C4-2B (cell line): Measurements from ENCODE around the gene ADCYAP1R1.

Source experiments
- H3K27ac ChIP-seq: fragments of 450-650 bp; 2 replicates; pipeline ENCODE4 v1.5.1; 2017
- ZFX ChIP-seq: fragments of 450-650 bp; IDR thresholded peaks from 2 replicates; pipeline ENCODE4 v1.6.1; 2017
- TF ChIP-seq, protein P1 (sequence below): fragments of 450-650 bp; conservative IDR thresholded peaks from 2 replicates; pipeline ENCODE4 v1.5.1; 2017; ENCODE audit warnings: mild to moderate bottlenecking

Gene ADCYAP1R1

DNA sequence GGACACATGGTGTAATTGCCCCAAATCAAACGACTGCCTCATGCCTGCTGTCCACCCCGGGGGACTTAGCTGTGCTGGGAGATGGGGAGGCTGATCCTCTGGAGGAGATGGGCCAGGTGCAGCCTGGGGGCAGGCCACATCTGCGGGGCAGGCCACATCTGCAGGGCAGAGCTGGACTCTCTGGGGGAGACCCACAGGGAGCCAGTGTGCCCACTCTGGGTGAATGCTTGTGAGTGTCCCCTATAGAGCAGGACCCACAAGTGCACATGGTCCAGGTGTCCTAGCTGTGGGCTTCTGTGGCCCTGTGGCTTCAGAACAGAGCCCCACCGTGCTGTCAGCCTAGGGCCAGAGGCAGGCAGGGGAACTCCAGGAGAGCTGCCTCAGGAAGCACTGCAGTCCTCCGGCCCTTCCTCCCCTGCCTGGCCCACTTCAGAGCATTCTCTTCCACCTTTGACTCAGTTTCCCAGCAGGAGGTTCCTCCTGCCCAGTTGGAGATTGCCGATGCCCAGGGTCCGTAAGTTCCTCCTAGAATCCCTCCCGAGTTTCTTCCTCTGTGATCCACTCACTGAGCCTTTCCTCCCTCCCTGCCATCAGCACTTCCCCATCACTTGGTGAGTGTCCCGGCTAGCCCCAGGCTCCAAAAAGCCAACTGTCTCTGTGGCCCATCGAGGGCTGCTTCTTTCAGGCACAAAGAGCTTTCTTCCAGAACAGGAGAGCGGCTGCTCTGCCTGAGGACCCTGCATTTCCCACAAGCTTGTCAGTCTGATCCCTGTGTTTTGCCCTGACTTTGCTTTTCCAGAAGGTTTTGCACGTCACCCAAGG is 50.3 kb downstream of the ADCYAP1R1 start:
- no peak for TF ChIP-seq ZFX
- TF ChIP-seq, protein P1, sequence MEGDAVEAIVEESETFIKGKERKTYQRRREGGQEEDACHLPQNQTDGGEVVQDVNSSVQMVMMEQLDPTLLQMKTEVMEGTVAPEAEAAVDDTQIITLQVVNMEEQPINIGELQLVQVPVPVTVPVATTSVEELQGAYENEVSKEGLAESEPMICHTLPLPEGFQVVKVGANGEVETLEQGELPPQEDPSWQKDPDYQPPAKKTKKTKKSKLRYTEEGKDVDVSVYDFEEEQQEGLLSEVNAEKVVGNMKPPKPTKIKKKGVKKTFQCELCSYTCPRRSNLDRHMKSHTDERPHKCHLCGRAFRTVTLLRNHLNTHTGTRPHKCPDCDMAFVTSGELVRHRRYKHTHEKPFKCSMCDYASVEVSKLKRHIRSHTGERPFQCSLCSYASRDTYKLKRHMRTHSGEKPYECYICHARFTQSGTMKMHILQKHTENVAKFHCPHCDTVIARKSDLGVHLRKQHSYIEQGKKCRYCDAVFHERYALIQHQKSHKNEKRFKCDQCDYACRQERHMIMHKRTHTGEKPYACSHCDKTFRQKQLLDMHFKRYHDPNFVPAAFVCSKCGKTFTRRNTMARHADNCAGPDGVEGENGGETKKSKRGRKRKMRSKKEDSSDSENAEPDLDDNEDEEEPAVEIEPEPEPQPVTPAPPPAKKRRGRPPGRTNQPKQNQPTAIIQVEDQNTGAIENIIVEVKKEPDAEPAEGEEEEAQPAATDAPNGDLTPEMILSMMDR = no peak
- no peak overlapping the region for H3K27ac ChIP-seq

DNA sequence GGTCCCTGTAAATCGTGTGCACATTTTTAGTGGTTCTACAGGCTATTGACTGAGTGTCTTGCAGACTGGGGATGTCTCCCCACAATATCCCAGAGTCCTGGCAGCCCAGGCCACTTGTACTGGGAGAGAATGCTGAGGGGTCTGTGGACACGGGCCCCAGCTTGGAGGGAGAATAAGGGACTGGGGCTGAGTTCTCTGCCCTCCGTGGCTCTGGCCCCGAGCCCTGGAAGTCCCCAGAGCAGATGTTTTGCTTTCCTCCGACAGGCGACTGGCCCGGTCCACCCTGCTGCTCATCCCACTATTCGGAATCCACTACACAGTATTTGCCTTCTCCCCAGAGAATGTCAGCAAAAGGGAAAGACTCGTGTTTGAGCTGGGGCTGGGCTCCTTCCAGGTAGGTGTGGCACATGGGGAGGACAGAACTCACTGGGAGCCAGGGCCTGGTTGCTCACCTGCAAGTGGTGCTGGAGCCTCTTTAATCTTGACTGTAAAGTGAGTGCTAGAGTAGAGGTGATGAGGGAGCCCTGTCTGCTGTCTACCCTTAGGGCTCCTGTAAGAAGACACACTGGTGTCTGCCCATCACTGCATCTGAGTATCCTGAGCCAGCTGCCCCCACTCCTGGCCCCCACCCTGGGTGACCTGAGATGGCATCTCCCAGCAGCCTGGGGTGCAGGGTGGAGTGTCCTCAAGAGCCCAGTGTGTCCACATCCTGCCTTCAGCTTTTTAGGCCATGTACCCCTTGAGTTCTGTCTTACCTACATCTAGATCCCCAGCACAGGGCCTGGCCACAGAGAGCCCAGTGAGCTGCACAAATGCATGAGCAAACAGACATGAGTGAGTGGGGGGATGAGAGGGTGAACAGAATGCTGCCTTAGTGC is 51.1 kb downstream of the ADCYAP1R1 start:
- TF ChIP-seq, protein P1 = no peak
- no peak for TF ChIP-seq ZFX
- no peak overlapping the region for H3K27ac ChIP-seq

DNA sequence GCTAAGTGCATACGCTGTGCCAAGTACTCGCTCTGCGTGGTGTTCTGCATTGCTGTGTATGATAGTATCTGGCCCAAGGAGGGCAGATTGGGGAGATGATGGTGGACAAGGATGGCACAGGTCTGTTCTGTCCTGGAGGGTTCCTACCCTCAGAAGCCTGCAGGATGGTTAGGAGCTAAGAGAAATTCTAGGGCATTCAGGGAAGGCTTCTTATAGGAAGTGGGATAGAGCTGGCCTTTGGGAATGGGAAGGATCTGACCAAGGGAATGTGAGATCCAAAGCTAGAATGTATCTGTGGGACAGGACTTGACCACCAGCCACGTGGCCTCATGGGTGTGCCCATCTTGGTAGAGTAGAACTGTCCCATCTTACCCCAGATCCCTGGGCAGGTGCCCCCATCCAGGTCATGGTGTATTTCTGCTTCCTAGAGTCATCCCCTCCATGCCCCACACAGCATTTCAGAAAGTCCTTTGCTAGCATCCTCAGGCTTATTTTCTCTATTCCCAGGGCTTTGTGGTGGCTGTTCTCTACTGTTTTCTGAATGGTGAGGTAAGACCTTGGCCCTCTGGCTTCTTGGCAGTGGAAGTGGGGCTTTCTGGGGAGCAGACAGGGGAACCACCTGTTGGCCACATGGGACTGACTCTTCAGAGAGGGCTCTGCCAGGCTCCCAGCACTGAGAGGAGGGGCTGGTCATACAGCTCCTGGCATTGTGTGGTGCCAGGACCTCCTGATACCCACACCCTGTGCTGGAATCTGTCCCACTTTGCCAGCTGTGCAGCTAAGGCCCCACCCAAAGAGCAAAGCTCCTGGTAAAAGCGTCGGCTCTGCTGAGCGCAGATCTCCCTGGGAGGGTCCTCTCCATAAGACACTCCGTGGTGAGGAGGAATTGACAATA is 52.5 kb downstream of the ADCYAP1R1 start:
- TF ChIP-seq, protein P1 = no peak
- TF ChIP-seq ZFX = no peak
- H3K27ac ChIP-seq = no peak overlapping the region

DNA sequence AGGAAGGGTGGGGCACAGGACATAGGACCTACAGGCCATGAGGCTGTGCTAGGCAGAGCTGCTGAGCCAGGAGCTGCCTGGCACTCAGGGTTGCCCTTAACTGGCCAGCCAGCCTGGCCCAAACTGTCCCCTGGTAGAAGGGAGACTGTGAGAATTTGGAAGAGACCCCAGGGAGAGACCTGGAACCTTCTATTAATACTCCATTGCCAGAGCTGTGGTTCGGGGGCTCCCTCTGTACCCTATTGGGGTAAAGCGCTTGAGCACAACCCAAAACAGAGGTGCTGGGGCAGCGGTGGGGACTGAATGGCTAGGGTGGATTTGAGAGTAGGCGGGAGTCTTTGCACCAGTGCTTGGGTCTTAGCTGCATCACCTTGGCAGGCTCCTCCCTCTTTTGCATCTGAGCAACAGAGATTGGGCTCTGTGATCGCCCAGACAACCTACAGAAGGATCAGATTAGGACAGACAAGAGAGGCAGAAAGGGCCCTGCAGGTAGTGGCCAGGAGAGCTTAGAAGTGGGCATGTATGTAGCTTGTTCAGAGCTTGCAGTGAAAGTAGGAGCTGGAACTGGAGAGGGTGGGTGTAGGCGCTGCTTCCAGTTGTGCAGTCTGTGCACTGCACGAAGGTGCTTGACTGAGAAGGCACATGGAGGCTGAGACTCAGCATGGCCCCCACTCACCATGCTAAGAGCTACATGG is 53.3 kb downstream of the ADCYAP1R1 start:
- no peak for TF ChIP-seq ZFX
- TF ChIP-seq, protein P1 = no peak

DNA sequence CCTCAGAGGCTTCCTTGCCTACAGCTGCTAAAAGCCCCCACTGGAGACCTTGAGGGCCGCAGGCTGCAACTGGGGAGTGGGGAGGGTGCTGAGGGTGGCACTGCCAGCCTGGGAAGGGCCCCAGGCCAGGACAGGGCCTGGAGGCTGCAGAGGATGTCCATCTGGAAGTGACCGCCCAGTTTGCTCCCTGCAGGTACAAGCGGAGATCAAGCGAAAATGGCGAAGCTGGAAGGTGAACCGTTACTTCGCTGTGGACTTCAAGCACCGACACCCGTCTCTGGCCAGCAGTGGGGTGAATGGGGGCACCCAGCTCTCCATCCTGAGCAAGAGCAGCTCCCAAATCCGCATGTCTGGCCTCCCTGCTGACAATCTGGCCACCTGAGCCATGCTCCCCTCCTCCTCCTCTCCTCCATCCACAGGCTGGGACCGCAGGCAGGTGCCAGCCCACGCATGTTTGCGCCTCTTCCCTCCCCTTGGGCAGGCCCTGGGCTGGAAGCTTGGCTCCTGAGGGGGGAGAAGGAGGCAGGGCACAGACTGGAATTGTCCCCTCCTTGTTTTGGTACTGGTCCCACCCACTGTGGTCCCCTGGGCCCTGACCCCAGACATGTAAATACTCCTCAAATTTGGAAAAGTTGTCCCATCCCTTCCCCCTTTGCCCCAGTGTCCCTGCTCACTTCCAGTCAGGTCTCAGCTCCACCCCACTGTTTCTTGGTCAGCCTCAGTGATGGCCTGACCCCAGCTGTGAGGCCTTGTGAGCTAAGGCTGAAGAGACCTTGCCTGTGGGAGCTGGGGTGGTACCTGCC is 54.4 kb downstream of the ADCYAP1R1 start:
- no peak for TF ChIP-seq ZFX
- TF ChIP-seq, protein P1 = no peak
- no peak overlapping the region for H3K27ac ChIP-seq

More for the DNA sequence above, 53.3 kb downstream of the ADCYAP1R1 start:
- H3K27ac ChIP-seq = no peak overlapping the region
